Parathyroid adenoma (tissue), 2 donors: ENCODE results near the gene CHPF2.

Experiments used
- H2AFZ ChIP-seq: fragments of 300-600 bp; sonication (generic); one replicate; pipeline ENCODE4 v1.7.0; 2017; ENCODE audit warnings: antibody characterized with exemption, mild to moderate bottlenecking
- H3K27ac ChIP-seq: fragments of 300-600 bp; sonication (generic); one replicate; pipeline ENCODE4 v1.7.0; 2017
- H3K27me3 ChIP-seq: fragments of 300-600 bp; sonication (generic); one replicate; pipeline ENCODE4 v1.7.0; 2017; ENCODE audit warnings: low read length; ENCODE audit not compliant: control insufficient read depth, insufficient read depth
- H3K36me3 ChIP-seq: fragments of 300-600 bp; sonication (generic); one replicate; pipeline ENCODE4 v1.7.0; 2017; ENCODE audit warnings: low read length; ENCODE audit not compliant: control insufficient read depth, insufficient read depth
- H3K4me1 ChIP-seq: fragments of 300-600 bp; sonication (generic); one replicate; pipeline ENCODE4 v1.7.0; 2017; ENCODE audit warnings: control low read depth
- H3K4me2 ChIP-seq: fragments of 300-600 bp; sonication (generic); one replicate; pipeline ENCODE4 v1.7.0; 2017; ENCODE audit warnings: low read length
- H3K4me3 ChIP-seq: fragments of 300-600 bp; sonication (generic); one replicate; pipeline ENCODE4 v1.7.0; 2017; ENCODE audit warnings: low read depth, low read length
- H3K79me2 ChIP-seq: fragments of 300-600 bp; sonication (generic); one replicate; pipeline ENCODE4 v1.7.0; 2017; ENCODE audit warnings: control low read depth
- H3K9ac ChIP-seq: fragments of 300-600 bp; sonication (generic); one replicate; pipeline ENCODE4 v1.7.0; 2017; ENCODE audit warnings: mild to moderate bottlenecking
- H3K9me3 ChIP-seq: fragments of 300-600 bp; sonication (generic); one replicate; pipeline ENCODE4 v1.7.0; 2017; ENCODE audit warnings: low read length; ENCODE audit not compliant: control insufficient read depth
- CTCF ChIP-seq: fragments of 300-600 bp; sonication (generic); IDR thresholded peaks from one replicate; pipeline ENCODE4 v1.7.0; 2017; ENCODE audit warnings: antibody characterized with exemption, mild to moderate bottlenecking
- donor health status: primary hyperparathyroidism.

The CHPF2 gene

GRCh38 chr7:151232091-151232916, at the start of gene CHPF2:
Gene CHPF2, plus strand, starts transcription at chr7:151232483. Its CDS starts 1,529 bp downstream, at chr7:151234012.
- peak within 1 kb of the TSS; percentile 100 for H2AFZ ChIP-seq
- peak within 1 kb of the TSS; percentile 81 for H3K27ac ChIP-seq
- H3K9ac ChIP-seq: peak within 1 kb of the TSS; percentile 93
- H3K36me3 ChIP-seq: no peaks in the 10 kb centered on the region
- peak within 1 kb of the TSS; percentile 87 for H3K4me3 ChIP-seq
- peaks cover 23% of the 10 kb centered on the region for H3K4me1 ChIP-seq
- peak within 1 kb of the TSS; percentile 62 for H3K4me2 ChIP-seq
- TF ChIP-seq CTCF: no peak
- H3K79me2 ChIP-seq: peaks cover 31% of the 10 kb centered on the region
- no peaks in the 10 kb centered on the region for H3K27me3 ChIP-seq
- no peaks in the 10 kb centered on the region for H3K9me3 ChIP-seq

GRCh38 chr7:151185762-151186639, 46.3 kb upstream of the CHPF2 start:
- Histone ChIP-seq H2AFZ (no peak overlapping the region), H3K27me3 (no peaks in the 10 kb centered on the region), H3K4me3 (no peak overlapping the region), H3K79me2 (no peaks in the 10 kb centered on the region), H3K36me3 (no peaks in the 10 kb centered on the region), H3K9ac (no peak overlapping the region), H3K9me3 (no peaks in the 10 kb centered on the region), H3K27ac (no peak overlapping the region), H3K4me2 (no peak overlapping the region), H3K4me1 (no peaks in the 10 kb centered on the region)
- TF ChIP-seq CTCF: no peak

DNA sequence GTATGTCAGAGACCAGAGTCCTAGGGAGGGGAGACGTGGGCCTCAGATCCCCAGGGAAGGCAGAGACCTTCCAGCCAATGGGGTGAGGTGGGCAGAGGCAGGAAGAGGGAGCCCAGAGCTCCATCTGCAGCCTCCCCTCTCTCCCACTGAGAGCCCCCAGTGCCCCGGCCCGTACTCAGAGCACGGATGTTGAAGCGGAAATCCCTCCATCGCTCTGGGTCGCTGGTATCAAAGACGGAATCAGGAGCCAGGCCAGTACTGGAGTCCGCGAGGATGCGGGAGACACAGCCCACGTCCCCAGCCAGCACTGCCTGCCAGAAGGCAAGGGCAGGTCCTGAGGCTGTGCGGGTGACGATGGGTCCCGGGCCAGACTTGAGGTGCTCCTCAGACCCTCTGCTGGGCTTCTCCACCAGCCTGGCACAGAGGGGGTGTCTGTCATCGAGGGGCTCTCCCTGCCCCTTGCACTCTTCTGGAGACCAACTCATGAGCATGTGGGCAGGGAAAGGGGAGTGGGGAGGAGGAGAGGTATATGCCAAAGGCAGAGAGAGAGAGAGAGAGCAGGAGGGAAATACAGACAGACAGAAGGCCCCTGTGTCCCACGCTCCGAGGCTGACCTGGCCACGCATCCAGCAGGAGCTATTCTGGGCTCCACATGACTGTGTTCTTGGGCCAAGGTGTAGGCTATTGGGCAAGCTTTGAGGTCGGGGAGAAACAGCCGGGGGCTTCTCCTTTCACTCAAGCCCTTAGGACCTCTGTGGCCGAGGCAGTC, 45.5 kb upstream of the CHPF2 start, which contains the start of gene ASB10:
Gene ASB10, minus strand, starts transcription at position 611 of the 769 bp plus-strand sequence. Its CDS starts 120 bp downstream, at position 491.
- H2AFZ ChIP-seq: no peak within 1 kb of the TSS
- H3K79me2 ChIP-seq: no peaks in the 10 kb centered on the region
- H3K36me3 ChIP-seq: no peaks in the 10 kb centered on the region
- no peak within 1 kb of the TSS for H3K4me3 ChIP-seq
- H3K9ac ChIP-seq: no peak within 1 kb of the TSS
- no peaks in the 10 kb centered on the region for H3K9me3 ChIP-seq
- no peak for TF ChIP-seq CTCF
- no peaks in the 10 kb centered on the region for H3K4me1 ChIP-seq
- H3K27ac ChIP-seq: no peak within 1 kb of the TSS
- no peaks in the 10 kb centered on the region for H3K27me3 ChIP-seq
- no peak within 1 kb of the TSS for H3K4me2 ChIP-seq

- H3K4me1 ChIP-seq: no peaks in the 10 kb centered on the region
- H3K27ac ChIP-seq: no peak overlapping the region
- H3K27me3 ChIP-seq: no peaks in the 10 kb centered on the region
- no peak overlapping the region for H3K4me3 ChIP-seq
- no peak for TF ChIP-seq CTCF
- no peaks in the 10 kb centered on the region for H3K9me3 ChIP-seq
- H3K79me2 ChIP-seq: no peaks in the 10 kb centered on the region
- no peak overlapping the region for H2AFZ ChIP-seq
- H3K4me2 ChIP-seq: no peak overlapping the region
- no peak overlapping the region for H3K9ac ChIP-seq
- H3K36me3 ChIP-seq: no peaks in the 10 kb centered on the region
Measured at GRCh38 chr7:151187409-151188251, 44.7 kb upstream of the CHPF2 start.
